ENCODE results near the gene TAS1R3.

DNA sequence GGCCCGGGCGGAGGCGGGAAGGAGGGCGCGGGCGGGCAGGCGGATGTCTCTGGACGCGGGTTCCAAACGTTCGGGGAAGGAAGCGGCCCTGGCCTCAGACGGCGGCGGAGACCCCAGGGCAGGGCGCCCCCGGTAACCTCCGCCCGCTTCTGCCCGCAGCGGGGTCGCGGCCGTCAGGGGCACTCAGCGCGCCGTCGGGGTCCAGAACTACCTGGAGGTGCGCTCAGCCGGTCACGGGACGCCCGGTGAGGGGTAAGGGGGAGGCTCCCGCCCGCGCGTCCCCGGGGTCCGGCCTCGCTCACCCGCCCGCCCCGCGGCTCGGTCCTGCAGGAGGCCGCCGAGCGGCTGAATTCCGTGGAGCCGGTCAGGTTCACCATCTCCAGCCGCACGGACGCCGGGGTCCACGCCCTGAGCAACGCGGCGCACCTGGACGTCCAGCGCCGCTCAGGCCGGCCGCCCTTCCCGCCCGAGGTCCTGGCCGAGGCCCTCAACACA is 22.3 kb upstream of the TAS1R3 start:
- TF ChIP-seq POLR2AphosphoS5 (IDR thresholded peaks at IDR 0.05; ENCODE audit: low read depth, low read length): no peak
- no peak for TF ChIP-seq ZNF274 (IDR thresholded peaks at IDR 0.05; ENCODE audit: low read depth, low read length)
- TF ChIP-seq, protein P1, sequence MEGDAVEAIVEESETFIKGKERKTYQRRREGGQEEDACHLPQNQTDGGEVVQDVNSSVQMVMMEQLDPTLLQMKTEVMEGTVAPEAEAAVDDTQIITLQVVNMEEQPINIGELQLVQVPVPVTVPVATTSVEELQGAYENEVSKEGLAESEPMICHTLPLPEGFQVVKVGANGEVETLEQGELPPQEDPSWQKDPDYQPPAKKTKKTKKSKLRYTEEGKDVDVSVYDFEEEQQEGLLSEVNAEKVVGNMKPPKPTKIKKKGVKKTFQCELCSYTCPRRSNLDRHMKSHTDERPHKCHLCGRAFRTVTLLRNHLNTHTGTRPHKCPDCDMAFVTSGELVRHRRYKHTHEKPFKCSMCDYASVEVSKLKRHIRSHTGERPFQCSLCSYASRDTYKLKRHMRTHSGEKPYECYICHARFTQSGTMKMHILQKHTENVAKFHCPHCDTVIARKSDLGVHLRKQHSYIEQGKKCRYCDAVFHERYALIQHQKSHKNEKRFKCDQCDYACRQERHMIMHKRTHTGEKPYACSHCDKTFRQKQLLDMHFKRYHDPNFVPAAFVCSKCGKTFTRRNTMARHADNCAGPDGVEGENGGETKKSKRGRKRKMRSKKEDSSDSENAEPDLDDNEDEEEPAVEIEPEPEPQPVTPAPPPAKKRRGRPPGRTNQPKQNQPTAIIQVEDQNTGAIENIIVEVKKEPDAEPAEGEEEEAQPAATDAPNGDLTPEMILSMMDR (IDR thresholded peaks at IDR 0.05 in 2 of 3, conservative IDR thresholded peaks at IDR 0.05 in 1 of 3; ENCODE audit: borderline replicate concordance in 1 of 3, insufficient read depth in 1 of 3, low read depth in 2 of 3, low read length in 2 of 3): no peak
- TF ChIP-seq EZH2phosphoT487 (IDR thresholded peaks at IDR 0.05; ENCODE audit: borderline replicate concordance): no peak
- TF ChIP-seq, protein P2, sequence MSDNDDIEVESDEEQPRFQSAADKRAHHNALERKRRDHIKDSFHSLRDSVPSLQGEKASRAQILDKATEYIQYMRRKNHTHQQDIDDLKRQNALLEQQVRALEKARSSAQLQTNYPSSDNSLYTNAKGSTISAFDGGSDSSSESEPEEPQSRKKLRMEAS (IDR thresholded peaks at IDR 0.05): no peak

Data from HCT116 (cell line).